OCI-LY3 (cell line): Measurements from ENCODE around the gene CHD2.

Source experiments
- EZH2phosphoT487 ChIP-seq: fragments of 200-600 bp; shearing (Covaris generic); IDR thresholded peaks from 2 replicates; pipeline ENCODE4 v1.6.1; 2018; ENCODE audit warnings: antibody characterized with exemption, mixed run types, low read depth
- TF ChIP-seq, protein P1 (sequence below): fragments of 200-600, 300-600 bp; sonication (generic); IDR thresholded peaks from 2 replicates; pipeline ENCODE4 v1.5.1; 2014; ENCODE audit warnings: antibody characterized with exemption, low read length, low read depth

DNA sequence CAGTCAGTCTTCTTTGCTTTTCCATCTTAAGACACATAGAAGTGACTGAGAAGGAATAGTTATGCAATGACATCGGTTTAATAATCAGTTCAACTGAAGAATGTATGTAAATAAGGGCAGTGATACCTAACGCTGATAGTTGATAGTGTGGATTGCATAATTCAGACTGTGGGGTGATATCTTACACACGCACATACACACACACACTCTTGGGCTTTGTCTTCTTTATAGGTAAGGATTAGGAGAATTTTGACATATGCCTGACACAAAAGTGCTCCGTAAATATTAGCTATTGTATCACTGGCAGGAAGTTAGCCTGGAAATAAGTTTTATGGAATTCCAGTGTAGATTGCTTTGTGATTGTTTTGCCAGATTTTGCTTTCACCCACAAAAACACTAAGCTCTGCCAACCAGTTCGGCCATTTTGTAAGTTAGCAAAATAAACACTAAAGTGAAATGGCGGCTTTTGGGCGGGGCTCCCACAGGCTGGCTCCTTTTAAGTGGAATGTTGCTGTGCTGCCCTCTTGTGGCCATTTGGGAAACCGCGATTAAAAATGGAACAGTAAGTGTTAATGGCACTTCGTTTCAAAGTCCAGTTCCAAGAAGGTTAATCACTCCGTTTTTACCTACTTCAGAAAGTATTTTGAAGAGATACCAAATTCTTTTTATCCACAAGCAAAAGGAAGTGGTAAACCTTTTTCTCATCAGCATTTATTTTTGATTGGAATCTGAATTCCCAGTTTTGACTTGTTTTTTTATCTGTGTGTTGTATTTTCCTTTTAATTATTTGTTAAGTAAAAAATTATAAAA is 17.7 kb downstream of the CHD2 start:
- TF ChIP-seq, protein P1, sequence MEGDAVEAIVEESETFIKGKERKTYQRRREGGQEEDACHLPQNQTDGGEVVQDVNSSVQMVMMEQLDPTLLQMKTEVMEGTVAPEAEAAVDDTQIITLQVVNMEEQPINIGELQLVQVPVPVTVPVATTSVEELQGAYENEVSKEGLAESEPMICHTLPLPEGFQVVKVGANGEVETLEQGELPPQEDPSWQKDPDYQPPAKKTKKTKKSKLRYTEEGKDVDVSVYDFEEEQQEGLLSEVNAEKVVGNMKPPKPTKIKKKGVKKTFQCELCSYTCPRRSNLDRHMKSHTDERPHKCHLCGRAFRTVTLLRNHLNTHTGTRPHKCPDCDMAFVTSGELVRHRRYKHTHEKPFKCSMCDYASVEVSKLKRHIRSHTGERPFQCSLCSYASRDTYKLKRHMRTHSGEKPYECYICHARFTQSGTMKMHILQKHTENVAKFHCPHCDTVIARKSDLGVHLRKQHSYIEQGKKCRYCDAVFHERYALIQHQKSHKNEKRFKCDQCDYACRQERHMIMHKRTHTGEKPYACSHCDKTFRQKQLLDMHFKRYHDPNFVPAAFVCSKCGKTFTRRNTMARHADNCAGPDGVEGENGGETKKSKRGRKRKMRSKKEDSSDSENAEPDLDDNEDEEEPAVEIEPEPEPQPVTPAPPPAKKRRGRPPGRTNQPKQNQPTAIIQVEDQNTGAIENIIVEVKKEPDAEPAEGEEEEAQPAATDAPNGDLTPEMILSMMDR = peak; percentile 96
- no peak for TF ChIP-seq EZH2phosphoT487
